Breast epithelium (tissue), 3 donors: Measurements from ENCODE around the gene DRICH1.

Experiments
- POLR2A ChIP-seq: fragments of 450-650 bp; IDR thresholded peaks from one replicate; pipeline ENCODE4 v1.6.1; 2016; ENCODE audit warnings: antibody characterized with exemption, mild to moderate bottlenecking, moderate library complexity
- TF ChIP-seq, protein P1 (sequence below), 3 donors: fragments of 450-650 bp; IDR thresholded peaks; one replicate each; pipeline ENCODE4 v1.5.1; 2016 to 2017; ENCODE audit warnings: antibody characterized with exemption in 3 of 3, mild to moderate bottlenecking in 3 of 3, moderate library complexity in 3 of 3

DNA sequence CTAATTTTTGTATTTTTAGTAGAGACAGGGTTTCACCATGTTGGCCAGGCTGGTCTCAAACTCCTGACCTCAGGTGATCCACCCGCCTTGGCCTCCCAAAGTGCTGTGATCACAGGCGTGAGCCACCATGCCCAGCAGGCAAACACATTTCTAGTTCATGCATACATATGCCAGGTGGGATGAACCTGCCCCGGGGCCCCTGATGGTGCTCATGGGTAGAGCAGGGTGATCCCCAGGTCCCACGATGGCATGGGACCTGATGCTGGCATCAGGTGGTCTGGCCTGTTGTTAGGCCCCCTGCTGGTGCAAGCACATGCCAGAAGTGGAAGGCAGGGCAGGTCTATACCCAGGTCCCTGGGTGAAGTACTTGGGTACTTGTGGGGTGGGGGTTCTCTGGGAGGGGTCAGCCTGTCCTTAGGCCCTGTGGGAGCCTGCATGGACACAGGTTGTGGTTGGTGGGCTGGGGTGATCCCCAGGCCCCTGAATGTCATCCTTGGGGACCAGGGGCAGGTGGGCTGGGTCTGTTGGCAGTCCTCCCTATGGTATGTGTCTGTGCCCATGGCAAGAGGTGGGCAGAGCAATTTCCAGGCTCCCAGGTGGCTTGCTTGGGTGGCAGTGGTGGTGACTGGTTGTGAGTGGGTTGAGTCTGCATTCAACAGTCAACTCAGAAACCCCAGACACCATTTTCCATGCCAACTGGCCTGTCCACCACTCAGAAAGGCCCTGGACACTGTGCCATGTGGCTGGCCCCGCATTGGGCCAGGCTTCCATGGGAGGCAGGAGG, 49.1 kb upstream of the DRICH1 start:
- TF ChIP-seq, protein P1, sequence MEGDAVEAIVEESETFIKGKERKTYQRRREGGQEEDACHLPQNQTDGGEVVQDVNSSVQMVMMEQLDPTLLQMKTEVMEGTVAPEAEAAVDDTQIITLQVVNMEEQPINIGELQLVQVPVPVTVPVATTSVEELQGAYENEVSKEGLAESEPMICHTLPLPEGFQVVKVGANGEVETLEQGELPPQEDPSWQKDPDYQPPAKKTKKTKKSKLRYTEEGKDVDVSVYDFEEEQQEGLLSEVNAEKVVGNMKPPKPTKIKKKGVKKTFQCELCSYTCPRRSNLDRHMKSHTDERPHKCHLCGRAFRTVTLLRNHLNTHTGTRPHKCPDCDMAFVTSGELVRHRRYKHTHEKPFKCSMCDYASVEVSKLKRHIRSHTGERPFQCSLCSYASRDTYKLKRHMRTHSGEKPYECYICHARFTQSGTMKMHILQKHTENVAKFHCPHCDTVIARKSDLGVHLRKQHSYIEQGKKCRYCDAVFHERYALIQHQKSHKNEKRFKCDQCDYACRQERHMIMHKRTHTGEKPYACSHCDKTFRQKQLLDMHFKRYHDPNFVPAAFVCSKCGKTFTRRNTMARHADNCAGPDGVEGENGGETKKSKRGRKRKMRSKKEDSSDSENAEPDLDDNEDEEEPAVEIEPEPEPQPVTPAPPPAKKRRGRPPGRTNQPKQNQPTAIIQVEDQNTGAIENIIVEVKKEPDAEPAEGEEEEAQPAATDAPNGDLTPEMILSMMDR (IDR thresholded peaks at IDR 0.05) = no peak
- no peak for TF ChIP-seq POLR2A
